GM21515 (cell line): Measurements from ENCODE around the gene SIPA1L3.

ENCODE experiments used
- ATAC-seq: cut with Tn5 transposase; IDR thresholded peaks from one replicate; pipeline ENCODE4 v1.9.1; 2021; ENCODE audit not compliant: unreplicated experiment

The SIPA1L3 gene

GRCh38 chr19:37995346-37995745 lies 88.3 kb downstream of the SIPA1L3 start:
- no peak for ATAC-seq

GRCh38 chr19:37997911-37998344 lies 90.9 kb downstream of the SIPA1L3 start:
- ATAC-seq = no peak

DNA sequence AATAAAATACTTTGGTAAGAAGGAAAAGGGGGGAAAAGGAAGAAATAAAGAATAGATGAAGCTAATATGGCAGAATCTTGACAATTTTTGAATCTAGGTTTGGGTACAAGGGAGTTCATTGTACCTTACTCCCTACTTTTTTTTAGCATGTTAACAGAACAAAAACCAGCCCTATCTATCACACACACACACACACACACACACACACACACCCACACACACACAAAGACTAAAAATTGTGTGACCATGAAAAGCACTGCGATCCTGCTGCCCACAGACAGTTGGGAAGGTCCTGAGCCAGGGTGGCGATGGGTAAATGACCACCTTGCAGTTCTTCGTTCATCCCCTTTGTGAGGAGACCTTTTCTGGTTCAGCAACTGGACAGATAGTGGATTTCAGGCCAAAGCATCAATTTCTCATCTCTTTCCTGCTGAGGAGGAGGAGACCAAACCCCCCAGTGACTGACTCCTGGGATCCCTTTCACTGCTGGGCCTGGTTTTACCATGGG lies 91.8 kb downstream of the SIPA1L3 start:
- ATAC-seq = no peak

- no peak for ATAC-seq
Observed at GRCh38 chr19:37999309-38000213, 92.6 kb downstream of the SIPA1L3 start.

DNA sequence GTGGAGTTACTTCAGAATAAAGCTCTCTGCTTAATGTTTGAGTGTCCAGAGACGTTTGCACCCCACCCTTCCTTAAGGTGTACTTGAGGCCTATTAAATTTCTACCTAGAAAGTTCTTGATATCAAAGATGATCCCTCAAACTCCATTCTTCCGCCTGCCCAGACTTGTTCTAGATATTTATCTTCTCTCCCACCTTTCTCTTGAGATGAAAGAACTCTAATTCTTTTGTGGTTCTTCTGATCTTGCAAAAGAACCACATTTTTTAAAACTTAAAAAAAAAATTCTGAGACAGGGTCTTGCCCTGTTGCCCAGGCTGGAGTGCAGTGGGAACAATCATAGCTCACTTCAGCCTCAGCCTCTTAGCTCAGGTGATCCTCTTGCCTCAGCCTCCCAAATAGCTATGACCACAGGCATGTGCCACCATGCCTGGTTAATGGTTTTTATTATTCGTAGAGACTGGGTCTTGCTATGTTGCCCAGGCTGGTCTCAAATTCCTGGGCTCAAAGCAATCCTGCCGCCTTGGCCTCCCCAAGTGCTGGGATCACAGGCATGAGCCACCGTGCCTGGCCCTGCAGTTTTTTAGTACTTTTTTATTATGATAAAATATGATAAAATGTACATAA lies 94.3 kb downstream of the SIPA1L3 start:
- ATAC-seq = no peak

- ATAC-seq = no peak
Observed at GRCh38 chr19:38003438-38004185, 96.6 kb downstream of the SIPA1L3 start.

DNA sequence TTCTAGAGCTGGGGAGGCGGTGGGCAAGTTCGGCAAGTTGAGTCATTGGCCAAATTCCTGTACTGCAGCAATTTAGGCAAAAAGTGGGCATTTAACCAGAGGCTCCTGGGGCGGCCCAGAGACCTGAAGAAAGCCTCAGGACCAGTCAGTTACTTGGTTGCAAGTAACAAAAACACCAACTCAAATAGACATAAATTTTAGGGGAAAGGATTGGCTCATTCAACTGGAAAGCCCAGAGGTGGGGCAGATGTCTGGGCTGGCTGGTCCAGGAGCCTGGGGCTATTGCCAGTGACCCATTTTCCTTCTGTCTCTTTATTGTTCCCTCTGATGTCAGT lies 97.1 kb downstream of the SIPA1L3 start:
- ATAC-seq = no peak

- peak; percentile 68 for ATAC-seq
Observed at GRCh38 chr19:38004521-38005223, 97.7 kb downstream of the SIPA1L3 start.

DNA sequence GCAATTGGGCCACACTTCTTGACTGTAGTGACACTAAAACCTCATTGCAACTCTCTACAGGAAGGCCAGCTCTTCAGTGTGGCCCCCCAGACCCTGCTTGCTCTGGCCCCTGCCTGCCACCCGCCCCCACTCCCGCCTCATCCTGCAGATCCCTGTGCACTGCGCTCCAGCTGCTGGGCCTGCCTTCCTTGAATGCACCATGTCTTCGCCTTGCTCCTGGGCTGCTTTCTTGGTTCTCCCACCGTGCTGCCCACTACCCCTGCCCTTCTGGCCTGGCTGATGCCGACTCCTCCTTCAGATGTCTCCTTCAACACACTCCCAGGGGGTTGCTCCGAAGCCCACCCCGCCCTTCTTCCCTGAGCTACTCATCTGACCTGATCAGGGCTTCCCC lies 98.2 kb downstream of the SIPA1L3 start:
- ATAC-seq = no peak

- ATAC-seq = no peak
Observed at GRCh38 chr19:38006361-38007045, 99.5 kb downstream of the SIPA1L3 start.

DNA sequence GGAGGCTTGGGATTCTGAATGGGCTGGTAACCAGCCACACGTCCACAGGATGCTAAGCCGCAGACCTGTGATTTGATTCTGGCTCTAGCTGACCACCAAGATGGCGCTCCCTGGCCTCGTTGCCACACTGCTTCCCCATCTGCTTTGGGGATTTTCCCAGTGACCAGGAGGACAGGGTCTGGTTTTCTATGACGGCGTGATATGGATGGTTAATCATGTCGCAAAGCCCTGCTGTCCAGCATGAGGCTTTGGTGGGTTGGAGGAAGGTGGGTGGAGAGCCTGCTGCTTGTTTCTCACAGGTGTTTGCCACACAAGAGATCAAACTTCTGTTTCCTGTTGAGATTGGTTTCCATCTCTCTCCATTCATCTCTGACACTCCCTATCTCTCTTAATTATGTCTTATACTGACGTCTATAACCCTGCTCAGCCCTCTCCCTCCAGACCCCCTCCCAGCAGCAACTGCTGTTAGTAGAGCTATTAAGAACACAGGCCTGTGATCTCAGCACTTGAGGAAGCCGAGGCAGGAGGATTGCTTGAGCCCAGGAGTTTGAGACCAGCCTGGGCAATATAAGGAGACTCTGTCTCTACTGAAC lies 102.7 kb downstream of the SIPA1L3 start:
- no peak for ATAC-seq

DNA sequence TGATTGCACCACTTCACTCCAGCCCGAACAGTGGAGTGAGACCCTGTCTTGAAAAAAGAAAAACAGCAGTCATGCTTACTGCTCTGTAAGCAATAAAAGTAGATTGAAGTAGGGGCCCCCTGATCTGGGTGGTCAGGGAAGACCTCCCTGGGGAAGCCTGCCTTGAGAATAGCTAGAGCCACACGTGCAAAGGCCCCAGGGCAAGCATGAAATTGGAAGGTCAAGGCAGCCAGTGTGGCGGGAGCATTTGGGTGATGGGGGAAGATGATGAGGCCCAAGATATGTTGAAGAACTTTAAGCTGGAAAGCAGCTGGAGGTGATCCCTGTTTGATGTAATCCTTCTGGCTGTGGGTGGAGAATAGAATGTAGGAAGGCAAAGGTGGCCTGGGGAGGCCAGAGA lies 104.4 kb downstream of the SIPA1L3 start:
- ATAC-seq = no peak

DNA sequence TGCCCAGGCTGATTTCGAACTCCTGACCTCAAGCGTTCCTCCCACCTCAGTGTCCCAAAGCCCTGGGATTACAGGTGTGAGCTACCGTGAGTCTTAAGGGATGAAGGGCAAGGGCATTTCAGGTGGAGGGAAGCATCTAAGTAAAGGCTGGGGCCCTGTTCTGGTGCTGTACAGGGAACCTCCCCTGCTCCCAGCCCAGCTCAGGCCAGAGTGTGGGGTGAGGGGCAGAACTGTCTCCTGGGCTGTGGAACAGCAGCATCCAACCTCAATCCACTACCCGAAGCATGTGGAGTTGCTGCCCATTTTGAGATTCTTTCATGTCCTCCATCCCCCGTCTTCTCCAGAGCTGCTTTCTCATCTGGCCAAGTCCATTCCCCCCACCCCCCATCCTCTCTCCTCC lies 105.3 kb downstream of the SIPA1L3 start:
- no peak for ATAC-seq

- no peak for ATAC-seq
Observed at GRCh38 chr19:38012944-38013343, 105.9 kb downstream of the SIPA1L3 start.

DNA sequence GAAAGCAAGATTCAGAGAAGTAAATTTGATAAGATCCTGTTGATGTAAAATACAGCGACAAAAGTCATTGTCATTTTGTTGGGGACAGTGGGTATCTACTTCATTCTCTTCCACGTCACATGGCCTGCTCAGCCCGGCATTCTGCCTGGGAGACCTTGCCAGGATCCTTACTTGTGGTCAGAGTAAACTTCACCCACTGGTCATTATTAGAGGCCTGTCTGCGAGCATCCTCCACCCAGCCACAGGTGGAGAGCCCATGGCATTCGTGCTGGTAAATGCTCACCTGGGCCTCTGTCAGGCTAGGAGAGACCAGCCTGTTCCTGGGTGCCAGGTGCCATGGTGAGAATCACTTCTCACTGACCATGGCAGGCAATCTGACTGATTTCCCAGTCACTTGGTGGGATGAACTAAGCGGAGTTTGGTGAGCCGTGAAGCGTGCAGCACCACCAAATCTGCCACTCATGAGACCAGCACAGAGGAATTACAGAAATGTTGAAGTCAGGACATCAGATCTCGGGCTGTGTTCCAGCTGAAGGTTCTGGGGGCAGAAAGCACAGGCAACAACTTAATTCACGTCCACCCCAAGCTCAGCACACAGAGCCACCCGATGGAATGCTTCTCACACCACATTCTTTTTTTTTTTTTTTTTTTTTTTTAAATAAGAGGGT lies 107.0 kb downstream of the SIPA1L3 start:
- no peak for ATAC-seq

DNA sequence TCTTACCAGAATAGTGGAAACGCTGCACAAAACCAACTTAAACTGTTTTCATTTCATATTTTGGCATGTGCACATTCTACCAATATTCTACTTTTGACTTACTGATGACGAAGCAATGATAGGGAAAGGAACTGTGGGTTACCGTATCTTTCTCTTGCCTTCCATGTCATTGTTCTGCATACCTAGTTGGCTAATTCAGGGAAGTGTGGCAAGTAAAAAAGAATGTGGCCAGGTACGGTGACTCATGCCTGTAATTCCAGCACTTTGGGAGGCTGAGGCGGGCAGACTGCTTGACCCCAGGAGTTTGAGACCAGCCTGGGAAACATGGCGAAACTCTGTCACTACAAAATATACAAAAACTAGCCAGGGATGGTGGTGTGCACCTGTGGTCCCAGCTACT lies 108.2 kb downstream of the SIPA1L3 start:
- no peak for ATAC-seq

DNA sequence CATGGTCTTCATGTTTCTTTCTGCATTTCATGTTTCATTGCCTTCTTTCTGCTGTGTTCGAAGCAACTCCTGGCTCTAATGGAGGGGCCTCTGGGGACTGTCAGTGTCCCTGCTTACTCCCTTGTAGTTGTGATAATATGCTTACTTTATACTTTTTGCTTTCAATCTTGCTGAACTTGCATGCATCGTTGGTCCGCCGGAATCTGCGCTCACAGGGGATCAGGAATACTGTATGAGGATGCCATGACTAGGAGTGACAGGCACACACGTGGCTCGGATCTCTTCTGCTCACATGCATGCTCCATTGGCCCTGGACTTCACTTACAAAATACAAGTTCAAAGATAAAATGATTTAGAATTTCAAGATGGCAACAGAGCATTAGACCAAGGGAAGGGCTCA lies 108.8 kb downstream of the SIPA1L3 start:
- no peak for ATAC-seq

GRCh38 chr19:38017401-38018151 lies 110.6 kb downstream of the SIPA1L3 start:
- ATAC-seq = no peak
